LNCAP (cell line): ENCODE results near the gene DARS2.

Experiments
- TF ChIP-seq, protein P1 (sequence below): fragments of 450-650 bp; IDR thresholded peaks from 2 replicates; pipeline ENCODE4 v1.5.1; 2017; ENCODE audit warnings: mild to moderate bottlenecking

DARS2 gene

DNA sequence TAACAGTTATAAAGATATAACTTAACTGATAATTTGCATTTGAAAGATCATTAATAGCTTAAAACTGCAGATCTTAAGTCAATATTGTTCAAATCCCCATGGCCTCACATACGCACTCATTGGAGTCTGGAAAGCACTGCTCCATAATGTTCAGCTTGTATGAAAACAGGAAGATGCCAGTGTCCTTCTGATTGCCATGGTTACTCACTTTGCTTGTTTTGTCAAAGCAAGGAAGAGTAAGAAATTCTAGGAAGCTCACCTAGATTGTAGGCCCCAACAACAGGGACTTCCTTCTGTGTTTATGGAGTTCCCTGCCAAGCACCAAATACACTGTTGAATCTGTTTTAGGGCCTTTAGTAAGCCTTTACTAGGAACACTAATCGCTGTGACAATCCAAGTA is 32.4 kb downstream of the DARS2 start:
- TF ChIP-seq, protein P1, sequence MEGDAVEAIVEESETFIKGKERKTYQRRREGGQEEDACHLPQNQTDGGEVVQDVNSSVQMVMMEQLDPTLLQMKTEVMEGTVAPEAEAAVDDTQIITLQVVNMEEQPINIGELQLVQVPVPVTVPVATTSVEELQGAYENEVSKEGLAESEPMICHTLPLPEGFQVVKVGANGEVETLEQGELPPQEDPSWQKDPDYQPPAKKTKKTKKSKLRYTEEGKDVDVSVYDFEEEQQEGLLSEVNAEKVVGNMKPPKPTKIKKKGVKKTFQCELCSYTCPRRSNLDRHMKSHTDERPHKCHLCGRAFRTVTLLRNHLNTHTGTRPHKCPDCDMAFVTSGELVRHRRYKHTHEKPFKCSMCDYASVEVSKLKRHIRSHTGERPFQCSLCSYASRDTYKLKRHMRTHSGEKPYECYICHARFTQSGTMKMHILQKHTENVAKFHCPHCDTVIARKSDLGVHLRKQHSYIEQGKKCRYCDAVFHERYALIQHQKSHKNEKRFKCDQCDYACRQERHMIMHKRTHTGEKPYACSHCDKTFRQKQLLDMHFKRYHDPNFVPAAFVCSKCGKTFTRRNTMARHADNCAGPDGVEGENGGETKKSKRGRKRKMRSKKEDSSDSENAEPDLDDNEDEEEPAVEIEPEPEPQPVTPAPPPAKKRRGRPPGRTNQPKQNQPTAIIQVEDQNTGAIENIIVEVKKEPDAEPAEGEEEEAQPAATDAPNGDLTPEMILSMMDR, result no peak

DNA sequence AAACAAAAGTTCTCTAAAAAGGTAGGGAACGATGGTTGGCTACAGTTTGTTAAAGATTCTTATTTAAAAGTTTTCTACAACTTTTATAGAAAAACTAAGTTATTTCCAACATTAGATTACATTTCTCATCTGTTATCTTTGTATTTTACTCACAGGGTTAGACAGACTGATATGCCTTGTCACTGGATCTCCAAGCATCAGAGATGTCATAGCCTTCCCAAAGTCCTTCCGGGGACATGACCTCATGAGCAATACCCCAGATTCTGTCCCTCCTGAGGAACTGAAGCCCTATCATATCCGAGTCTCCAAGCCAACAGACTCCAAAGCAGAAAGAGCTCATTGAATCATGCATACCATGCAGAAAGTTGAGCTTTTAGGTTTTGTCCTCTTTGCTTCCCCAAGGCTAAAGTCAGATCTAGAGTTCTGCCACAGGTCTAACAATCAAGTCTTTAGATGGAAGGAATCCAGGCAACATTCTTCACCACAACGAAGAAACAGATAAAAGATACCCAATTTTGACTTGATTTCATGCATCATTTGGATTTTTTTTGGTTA is 33.0 kb downstream of the DARS2 start:
- TF ChIP-seq, protein P1, result no peak

DNA sequence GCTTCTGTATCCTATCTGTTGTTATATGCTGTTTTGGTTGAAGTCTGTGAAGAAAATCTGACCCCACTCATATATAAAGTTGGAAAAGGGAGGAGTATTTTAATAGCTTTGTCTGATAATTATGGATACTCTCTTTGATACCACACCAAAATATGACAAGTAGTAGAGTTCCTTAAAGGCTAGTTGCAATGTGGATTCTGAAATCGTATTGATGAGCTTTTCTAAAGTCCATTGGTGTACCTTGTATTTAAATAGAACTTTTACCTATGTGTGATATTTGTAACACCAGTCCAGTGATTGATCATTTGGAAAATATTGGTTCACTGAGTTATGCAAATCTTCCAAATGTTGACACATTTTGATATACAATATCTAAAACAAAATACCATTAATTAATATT is 35.6 kb downstream of the DARS2 start:
- TF ChIP-seq, protein P1, result no peak

DNA sequence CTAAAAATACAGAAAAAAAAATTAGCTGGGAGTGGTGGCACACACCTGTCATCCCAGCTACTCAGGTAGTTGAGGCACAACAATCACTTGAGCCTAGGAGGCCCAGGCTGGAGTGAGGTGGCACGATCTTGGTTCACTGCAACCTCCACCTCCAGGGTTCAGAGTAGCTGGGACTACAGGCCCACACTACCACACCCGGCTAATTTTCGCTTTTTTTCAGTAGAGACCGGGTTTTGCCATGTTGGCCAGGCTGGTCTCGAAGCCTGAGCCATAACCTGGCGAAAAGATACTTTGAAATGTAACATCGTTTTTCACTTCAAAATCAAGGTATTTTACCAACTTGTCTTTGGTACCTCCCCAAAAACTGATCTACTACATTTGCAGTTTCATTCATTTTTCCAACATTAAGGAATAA is 37.3 kb downstream of the DARS2 start:
- TF ChIP-seq, protein P1, result no peak

DNA sequence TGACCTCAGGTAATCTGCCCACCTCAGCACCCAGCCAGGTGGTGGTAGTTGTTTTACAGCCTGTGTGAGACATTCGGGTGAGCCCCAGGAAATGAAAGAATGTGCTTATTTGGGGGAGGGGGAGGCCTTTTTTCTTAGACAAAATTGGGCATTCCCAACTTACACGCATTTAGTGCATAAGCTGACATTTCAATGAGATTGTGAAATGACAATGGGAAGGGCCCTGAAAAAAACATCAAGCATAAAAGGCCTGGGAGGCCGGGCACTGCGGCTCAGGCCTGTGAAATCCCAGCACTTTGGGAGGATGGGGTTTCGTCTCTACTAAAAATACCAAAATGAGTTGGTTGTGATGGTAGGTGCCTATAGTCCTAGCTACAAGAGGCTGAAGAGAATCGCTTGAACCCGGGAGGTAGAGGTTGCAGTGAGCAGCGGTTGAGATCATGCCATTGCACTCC is 38.3 kb downstream of the DARS2 start:
- TF ChIP-seq, protein P1, result no peak

DNA sequence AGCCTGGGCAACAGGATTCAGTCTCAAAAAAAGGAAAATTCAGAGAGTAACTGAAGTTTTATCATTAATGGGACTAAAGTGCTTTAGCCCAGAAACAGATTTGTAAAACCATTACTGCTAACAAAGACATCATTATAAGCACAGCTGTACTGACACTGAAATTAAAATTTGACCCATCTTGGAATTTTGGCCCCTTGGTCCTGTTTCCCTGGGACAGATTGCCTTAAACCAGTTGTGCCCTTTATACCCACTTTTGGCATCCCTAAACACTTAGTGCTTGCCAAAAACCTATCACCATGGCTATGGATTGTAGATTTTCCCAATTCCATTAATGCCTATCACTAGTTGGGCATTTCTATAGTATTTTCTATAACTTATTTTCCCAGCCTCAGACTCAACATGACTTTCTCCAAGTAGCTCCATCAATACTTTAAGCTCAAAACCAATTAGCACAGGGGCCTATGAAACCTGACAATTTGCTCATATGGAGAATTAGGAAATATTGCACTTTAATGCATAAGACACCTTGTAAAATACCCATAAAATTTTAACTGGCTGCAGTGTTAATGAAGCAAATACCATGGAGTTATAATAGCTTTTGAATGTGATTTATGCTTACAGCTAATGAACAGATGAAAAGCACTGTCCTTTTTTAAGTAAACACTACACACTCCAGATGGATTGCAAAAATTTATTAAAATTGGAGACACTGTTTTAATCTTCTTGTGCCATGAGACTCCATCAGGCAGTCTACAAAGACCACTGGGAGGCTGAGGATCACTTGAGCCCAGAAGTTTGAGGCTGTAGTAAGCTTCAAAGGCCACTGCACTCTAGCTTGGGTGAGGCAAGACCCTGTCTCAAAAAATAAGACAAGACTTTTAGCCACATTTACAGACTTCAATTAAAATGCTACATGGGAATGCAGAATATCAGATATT is 39.0 kb downstream of the DARS2 start:
- TF ChIP-seq, protein P1, result no peak

DNA sequence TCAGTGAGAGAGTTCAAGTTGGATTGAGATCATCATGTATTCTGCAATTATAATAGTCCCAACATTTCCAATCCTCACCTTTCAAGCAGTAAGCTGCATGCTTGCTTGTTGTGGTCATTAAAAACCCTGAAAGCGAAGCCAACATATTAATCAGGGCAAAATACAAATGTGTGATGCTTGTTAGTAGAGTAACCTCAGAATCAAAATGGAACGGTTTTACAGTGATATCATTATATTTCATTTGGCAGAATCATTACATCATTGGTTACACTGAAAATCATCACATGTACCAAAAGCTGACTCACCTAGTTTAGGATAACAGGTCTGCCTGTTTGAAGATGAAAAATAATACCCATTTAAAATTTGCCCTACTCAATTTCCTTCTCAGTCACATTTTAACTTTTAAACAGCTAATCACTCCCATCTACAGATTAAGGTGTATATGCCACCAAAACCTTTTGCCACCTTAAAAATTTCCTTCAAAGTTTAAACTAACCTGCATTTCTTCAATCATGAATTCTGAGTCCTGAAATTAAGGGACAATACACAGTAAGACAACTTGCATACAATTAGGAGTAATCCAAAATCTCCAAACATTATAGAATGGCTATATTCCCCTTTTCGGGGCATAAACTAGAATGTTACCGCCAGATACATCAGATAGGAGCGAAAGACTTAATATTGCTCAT is 39.9 kb downstream of the DARS2 start:
- TF ChIP-seq, protein P1, result no peak
